ENCODE data around the gene ACAD11. TPM values are rescaled to one million over a fixed set of nuclear protein-coding genes. Genes with fewer than 3 reads are reported as not detected.

ACAD11 gene
- total RNA-seq, 4 donors from 2014 or later = 9.1 to 20.1 (median 16.0) TPM

GRCh38 chr3:132545471-132545870, 114.1 kb downstream of the ACAD11 start:
- TF ChIP-seq POLR2A (IDR thresholded peaks at IDR 0.05) = no peak
- TF ChIP-seq CTCF (IDR thresholded peaks at IDR 0.05) = no peak
- WGBS, 2 donors = 46 to 56% methylated on average over 3 of the region's 3 CpGs
- DNase-seq (ENCODE audit: low spot score in 2 of 2) = no peak
- no peak overlapping the region for H3K4me3 ChIP-seq (ENCODE audit: low read depth, poor library complexity, severe bottlenecking)
- intact Hi-C loops (cut with DNase I; ENCODE audit: low total_unique reads) = loop anchor here (10.0 kb wide), 1 partner anchor 79 kb away; no protein-coding TSS in a partner anchor

- intact Hi-C loops (cut with DNase I; ENCODE audit: low total_unique reads) = loop anchor here (5.0 to 10.0 kb wide), 2 partner anchors 81 to 833 kb away; no protein-coding TSS in a partner anchor
- TF ChIP-seq POLR2A (IDR thresholded peaks at IDR 0.05) = no peak
- TF ChIP-seq CTCF (IDR thresholded peaks at IDR 0.05) = no peak
- no peak for DNase-seq (ENCODE audit: low spot score in 2 of 2)
- no peak overlapping the region for H3K4me3 ChIP-seq (ENCODE audit: low read depth, poor library complexity, severe bottlenecking)
- 90 to 95% methylated on average over 2 of the region's 2 CpGs for WGBS, 2 donors
Measured at GRCh38 chr3:132544130-132544529, 115.5 kb downstream of the ACAD11 start.

- H3K4me3 ChIP-seq (ENCODE audit: low read depth, poor library complexity, severe bottlenecking) = no peak overlapping the region
- no peak for DNase-seq (ENCODE audit: low spot score in 2 of 2)
- intact Hi-C loops (cut with DNase I; ENCODE audit: low total_unique reads) = loop anchor here (5.0 to 10.0 kb wide), 2 partner anchors 82 to 834 kb away; no protein-coding TSS in a partner anchor
- WGBS, 2 donors = 47 to 67% methylated on average over 2 of the region's 2 CpGs
- TF ChIP-seq CTCF (IDR thresholded peaks at IDR 0.05) (no peak), POLR2A (IDR thresholded peaks at IDR 0.05) (no peak)
Measured at GRCh38 chr3:132543011-132543739, 116.4 kb downstream of the ACAD11 start.

- intact Hi-C loops (cut with DNase I; ENCODE audit: low total_unique reads) = loop anchor here (5.0 to 10.0 kb wide), 2 partner anchors 82 to 835 kb away; no protein-coding TSS in a partner anchor
- 46 to 59% methylated on average over 2 of the region's 2 CpGs for WGBS, 2 donors
- DNase-seq (ENCODE audit: low spot score in 2 of 2) = no peak
- TF ChIP-seq CTCF (IDR thresholded peaks at IDR 0.05) (no peak), POLR2A (IDR thresholded peaks at IDR 0.05) (no peak)
- no peak overlapping the region for H3K4me3 ChIP-seq (ENCODE audit: low read depth, poor library complexity, severe bottlenecking)
Measured at GRCh38 chr3:132542577-132542976, 117.0 kb downstream of the ACAD11 start.

- TF ChIP-seq CTCF (IDR thresholded peaks at IDR 0.05) (no peak), POLR2A (IDR thresholded peaks at IDR 0.05) (no peak)
- WGBS, 2 donors = 45 to 55% methylated on average over 3 of the region's 3 CpGs
- intact Hi-C loops (cut with DNase I; ENCODE audit: low total_unique reads) = loop anchor here (5.0 to 10.0 kb wide), 3 partner anchors 85 to 838 kb away; no protein-coding TSS in a partner anchor
- no peak for DNase-seq (ENCODE audit: low spot score in 2 of 2)
- no peak overlapping the region for H3K4me3 ChIP-seq (ENCODE audit: low read depth, poor library complexity, severe bottlenecking)
Measured at GRCh38 chr3:132539681-132540080, 119.9 kb downstream of the ACAD11 start.

All from lower leg skin (tissue), 4 donors.